Lung microvascular endothelial cell (primary cell): ENCODE measurements around the gene SDHC. TPM values are rescaled to one million over a fixed set of nuclear protein-coding genes. Genes with fewer than 3 reads are reported as not detected.
"Not testable (repeated sequence)": the region's sequence is repeated elsewhere in the genome, so short reads cannot be mapped to it uniquely, and the experiment has no call there.

Experiments used
- DNase-seq, 2 donors: peaks; one replicate each; pipeline versions ENCODE4 v3.0.0 to v3.0.0-alpha.2; 2010; ENCODE audit warnings: low read depth in 2 of 2
- total RNA-seq: library from RNA; depleted of rRNA; stranded (reverse); fragments of >200 nt; gene quantifications from 2 replicates; pipeline ENCODE4 v1.2.1, GENCODE V29; 2014

Gene SDHC
- total RNA-seq, 1 donor from 2014 or later: 13.3 TPM

DNA sequence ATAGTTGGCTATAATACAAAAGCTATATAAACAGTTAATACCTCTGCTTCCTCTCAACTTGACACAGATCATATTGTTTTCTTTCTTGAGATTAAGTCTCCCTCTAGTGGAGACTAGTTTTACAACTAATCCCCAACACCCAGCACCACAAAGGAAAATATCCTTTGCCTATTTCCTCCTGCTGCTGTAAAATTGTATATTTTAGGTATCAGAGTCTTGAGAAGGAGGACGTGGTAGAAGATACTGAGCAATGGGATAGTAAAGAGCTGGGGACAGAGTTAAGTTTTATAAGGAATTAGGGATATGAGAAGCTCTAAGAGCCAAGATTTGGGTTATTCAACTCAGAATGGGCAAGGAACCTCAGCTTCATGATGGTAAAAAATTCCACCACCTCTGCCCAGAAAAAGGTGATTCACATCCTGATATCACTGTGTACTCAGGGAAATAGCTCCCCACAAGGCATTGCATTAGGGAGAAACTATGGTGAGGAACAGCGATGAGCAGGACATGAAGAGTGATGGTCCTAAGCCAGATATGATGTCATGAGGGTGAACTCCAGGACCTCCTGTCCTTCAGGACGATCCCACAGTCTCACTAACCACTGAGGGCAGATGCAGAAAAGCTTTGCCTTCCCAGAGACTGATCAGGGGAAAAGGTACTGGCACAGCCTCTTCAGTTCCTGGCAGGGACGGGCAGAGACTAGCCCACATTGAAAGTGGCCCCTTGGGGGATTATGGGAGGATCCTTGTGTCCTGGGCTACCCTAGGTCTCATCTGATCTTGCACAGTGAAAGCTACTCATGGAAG, 68.2 kb downstream of the SDHC start:
- peak; percentile 82 to 83 for DNase-seq

DNA sequence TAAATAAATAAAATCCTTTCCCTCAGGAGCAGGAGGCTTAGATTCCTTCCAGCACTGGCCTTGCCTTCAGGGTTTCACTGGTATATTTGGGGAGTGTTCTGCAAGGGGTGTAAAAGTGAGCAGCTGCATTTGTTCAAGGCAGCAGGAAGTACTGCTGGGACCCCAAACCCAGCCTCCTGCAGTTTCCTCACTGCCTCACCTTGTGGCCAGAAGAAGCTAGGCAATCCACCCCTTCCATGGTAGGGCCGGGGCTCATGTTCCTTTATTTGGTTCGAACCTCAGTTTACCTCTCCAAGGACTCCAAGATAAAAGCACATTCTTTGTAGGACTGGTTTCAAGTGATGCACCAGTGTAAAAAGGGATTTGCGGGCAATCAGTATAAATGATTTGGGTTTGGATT, 74.5 kb downstream of the SDHC start:
- no peak for DNase-seq

DNA sequence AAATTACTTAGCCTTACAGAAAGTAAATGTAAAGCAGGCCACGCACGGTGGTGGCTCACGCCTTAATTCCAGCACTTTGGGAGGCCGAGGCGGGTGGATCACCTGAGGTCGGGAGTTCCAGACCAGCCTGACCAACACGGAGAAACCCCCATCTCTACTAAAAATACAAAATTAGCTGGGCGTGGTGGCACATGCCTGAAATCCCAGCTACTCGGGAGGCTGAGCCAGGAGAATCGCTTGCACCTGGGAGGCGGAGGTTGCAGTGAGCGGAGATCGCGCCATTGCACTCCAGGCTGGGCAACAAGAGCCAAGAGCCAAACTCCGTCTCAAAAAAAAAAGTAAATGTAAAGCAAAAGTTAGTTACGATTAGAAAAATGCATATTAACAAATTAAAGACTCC, 75.0 kb downstream of the SDHC start:
- not testable (repeated sequence) for DNase-seq

DNA sequence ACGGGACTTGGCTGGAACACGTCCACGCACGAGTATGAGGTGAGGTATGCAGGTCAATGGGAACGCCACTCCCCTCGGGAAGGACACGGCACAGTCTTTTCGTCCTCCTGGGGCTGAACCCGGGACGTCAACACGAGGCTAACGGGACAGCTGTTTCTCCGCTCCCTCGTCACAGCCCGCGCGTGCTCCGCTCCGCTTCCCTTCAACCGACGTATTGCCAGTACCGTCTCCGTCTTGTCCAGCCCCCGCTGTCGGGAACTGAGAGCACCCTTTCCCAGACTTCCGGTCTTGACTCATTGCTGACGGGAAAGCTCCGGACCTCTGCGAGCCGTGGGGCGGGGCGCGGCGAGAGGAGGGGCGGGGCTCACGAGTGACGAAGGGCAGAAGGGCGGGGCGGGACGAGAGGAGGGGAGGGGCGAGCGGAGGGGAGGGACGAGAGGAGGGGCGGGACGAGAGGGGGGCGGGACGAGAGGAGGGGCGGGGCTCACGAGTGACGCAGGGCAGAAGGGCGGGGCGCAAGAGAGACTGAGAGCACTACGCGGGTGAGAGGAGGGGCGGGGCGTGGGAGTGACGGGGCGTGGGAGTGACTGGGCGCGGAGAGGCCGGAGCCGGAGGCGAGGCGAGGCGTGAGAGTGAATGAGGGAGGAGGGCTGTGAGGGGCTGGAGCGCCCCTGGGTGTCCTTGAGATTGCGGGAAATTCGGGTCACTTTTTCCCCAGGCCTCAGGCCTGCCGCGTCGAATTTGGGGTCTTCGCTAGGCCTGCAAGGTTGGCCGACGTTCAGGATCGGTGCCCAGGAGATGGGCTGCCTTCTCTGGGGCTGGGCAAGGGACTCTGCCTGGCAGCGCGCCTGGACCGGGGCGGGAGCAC, 75.7 kb downstream of the SDHC start:
- DNase-seq: peak; percentile 97 to 99

DNA sequence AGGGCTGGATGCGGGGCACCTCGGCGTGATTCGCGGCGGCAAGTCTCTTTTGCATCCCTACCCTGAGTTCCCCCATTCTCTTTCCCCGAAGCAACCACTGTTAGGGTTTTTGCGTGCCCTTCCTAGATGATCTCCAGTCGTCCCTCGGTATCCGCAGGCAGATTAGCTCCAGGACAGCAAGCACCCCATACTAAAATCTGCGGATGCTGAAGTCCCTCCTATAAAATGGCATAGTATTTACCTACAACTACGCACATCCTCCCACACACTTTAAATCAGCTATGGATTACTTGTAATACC, 76.3 kb downstream of the SDHC start:
- no peak for DNase-seq

DNA sequence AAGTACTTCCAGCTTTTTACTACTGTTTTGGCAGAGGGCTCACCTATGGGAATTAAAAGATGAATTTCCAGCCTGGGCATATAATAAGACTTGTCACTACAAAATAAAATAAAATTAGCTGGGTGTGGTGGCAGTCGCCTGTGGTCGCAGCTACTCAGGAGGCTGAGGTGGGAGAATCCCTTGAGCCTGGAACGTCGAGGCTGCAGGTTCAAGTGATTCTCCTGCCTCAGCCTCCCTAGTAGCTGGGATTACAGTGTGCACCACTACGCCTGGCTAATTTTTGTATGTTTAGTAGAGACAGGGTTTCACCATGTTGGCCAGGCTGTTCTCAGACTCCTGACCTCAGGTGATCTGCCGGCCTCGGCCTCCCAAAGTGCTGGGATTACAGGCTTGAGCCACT, 77.0 kb downstream of the SDHC start:
- DNase-seq: not testable (repeated sequence)

DNA sequence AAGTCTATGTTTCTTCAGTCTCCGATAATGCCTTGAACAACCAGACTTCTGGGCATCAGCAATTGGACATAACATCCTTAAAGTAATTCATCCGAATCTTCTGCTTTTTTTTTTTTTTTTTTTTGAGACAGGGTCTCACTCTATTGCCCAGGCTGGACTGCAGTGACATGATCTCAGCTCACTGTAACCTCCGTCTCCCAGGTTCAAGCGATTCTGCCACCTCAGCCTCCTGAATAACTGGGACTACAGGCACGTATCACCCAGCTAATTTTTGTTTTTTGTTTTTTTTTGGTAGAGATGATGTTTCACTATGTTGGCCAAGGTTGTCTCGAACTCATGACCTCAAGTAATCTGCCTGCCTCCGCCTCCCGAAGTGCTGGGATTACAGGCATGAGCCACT, 77.4 kb downstream of the SDHC start:
- no peak for DNase-seq

DNA sequence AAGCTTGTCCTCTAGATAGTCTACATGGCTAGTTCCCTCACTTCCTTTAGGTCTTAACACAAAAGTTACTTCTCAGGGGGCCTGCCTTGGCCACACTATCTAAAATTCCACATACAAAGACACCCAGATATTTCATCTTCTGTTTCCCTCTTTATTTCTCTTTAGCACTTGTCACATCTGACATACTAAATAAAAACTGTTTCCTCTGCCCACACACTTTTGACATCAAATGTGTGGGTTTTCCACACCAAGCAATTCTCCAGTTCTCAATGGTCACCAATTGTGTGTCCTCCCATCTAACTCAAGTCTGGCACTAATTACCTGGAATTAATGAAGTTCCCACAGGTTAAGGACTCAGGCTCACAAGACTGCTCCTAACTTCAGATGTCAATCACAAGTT, 79.0 kb downstream of the SDHC start:
- no peak for DNase-seq

DNA sequence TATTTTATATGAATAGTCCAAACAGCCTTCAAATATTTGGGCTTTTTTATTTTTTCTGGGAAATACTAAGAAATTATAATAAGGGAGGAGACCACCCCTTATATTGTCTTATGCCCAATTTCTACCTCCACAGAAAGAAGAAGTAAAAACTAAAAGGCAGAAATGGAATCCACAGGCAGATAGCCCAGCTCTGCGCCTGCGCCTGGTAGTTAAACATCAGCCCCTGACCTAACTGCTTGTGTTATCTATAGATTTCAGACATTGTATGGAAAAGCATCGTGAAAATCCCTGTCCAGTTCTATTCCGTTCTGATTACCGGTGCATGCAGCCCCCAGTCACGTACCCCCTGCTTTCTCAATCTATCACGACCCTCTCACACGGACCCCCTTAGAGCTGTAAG, 82.9 kb downstream of the SDHC start:
- DNase-seq: not testable (repeated sequence)

DNA sequence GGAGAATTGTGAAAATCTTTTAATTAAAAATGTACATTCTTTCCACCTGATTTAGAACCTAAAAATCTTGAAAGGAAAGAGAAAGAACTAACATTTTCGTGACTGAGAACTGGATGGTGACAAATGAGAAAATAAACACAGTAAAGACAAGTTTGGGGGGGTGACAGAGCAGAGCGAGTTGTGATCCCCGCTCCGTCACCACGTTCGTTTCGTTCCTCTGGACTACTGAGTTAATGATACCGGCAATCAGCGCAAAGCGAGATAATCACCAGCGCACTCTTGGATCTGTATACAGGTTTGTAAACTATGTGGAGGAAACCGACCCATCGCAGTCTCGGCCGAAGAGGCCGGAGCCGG, 84.7 kb downstream of the SDHC start:
- no peak for DNase-seq

DNA sequence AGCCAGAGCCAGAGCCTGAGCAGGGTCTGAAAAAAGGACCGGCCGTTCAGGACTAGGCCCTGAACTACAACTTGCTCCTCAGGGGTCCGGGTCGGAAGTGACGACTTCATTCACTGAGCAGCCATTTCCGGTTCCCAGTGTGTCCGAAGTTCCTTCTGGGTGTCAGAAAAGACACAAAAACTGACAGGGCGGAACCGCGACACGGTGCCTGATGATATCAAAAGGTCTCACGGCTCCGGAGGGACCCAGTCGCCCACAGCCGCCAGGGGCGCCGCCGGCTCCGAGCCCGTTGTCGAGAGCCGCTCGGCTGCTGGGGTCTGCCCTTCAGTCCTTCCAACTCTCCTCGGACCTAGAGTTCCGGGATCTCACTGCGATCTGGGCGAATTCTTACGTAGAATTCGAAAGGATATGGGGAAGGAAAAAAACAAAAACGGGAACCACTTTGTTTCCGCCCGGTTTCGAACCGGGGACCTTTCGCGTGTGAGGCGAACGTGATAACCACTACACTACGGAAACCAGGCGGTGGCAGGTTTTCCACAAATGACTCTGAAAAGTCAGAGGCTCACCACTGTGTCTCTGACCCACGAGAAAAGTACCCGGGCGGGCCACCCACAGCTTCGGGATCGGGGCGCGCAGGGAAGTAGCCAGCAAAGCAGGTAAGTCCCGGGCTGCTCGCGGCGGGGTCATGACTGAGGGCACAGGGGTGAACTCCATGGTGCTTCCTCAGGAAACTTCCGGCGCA, 85.2 kb downstream of the SDHC start:
- DNase-seq: peak; percentile 88 to 89

DNA sequence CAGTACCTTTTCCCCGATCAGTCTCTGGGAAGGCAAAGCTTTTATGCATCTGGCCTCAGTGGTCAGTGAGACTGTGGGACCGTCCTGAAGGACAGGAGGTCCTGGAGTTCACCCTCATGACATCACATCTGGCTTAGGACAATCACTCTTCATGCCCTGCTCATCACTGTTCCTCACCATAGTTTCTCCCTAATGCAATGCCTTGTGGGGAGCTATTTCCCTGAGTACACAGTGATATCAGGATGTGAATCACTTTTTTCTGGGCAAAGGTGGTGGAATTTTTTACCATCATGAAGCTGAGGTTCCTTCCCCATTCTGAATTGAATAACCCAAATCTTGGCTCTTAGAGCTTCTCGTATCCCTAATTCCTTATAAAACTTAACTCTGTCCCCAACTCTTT, 88.3 kb downstream of the SDHC start:
- peak; percentile 19 to 21 for DNase-seq

DNA sequence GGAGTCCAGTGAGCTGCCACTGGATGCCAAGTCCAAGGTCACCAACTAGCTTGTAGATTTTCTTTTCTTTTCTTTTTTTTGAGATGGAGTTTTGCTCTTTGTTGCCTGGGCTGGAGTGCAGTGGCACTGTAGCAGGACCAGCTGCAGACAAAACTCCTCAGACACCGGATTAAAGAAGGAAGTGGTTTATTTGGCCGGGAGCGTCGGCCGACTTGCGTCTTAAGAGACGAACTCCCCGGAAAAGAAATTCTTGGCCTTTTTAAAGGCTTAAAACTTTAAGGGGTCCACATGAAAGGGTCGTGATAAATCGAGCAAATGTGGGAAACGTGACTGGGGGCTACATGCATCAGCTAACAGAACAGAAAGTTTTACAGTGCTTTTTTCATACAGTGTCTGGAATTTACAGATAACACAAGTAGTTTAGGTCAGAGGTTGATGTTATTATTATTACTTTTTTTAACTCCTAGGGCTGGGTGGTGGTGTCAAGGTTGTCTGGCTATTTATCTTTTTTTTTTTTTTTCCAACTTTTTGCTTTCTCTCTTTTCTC, 89.9 kb downstream of the SDHC start:
- DNase-seq: no peak

DNA sequence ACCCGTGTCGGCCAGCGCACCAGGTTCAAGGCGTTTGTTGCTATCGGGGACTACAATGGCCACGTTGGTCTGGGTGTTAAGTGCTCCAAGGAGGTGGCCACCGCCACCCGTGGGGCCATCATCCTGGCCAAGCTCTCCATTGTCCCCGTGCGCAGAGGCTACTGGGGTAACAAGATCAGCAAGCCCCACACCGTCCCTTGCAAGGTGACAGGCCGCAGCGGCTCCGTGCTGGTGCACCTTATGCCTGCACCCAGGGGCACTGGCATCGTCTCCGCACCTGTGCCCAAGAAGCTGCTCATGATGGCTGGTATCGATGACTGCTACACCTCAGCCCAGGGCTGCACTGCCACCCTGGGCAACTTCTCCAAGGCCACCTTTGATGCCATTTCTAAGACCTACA, 92.4 kb downstream of the SDHC start:
- not testable (repeated sequence) for DNase-seq

DNA sequence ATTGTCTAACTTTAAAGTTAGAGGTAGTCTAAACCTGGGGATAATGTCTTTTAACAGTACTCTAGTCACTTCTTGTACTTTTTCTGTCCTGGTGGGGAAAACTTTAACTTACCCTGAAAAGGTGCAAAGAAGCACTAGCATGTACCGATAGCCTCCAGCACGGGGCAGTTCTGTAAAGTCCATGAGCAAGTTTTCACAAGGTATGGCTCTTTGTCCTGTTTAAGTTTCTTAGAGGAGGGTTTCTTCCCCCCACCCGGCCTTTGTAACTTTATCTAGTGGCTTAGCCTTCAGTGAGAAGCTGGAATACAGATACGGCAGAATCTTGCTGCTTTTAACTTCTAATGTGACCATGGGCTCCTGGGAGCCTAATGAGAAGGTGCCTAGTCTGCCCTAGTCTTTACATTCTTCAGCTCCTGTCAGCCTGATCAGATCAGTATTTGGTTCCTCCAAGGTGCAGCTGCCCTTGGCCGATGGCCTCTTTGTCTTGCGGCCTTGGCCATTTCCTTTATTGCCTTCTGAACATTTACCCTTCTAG, 93.3 kb downstream of the SDHC start:
- DNase-seq: no peak

DNA sequence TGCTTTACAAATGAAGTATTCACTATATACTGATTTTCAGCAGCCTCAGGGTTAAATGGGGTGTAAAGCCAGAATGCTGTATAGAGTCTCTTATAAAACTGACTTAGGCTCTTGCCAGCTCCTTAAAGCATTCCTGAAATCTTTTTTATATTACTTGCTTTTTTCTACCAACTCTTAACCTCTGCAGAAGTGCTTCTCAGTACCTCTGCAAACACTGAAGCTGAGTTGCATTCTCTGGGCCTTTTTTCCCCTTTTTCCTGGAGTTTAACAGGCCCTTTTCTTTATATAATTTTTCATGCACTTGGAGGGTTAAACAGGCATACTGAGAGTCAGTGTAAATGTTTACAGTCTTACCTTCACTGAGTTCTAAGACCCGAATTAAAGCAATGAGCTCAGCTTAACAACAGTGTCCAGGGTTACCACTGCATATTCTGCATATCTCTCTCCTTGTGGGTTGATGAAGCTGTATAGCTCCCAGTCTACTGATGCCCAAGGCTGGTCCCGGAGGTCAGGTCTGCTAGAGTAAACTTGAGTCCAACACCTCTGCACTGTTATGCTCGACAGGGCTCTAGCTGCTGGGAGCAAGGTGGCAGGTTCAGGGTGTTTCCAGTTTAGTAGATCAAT, 94.4 kb downstream of the SDHC start:
- DNase-seq: no peak

DNA sequence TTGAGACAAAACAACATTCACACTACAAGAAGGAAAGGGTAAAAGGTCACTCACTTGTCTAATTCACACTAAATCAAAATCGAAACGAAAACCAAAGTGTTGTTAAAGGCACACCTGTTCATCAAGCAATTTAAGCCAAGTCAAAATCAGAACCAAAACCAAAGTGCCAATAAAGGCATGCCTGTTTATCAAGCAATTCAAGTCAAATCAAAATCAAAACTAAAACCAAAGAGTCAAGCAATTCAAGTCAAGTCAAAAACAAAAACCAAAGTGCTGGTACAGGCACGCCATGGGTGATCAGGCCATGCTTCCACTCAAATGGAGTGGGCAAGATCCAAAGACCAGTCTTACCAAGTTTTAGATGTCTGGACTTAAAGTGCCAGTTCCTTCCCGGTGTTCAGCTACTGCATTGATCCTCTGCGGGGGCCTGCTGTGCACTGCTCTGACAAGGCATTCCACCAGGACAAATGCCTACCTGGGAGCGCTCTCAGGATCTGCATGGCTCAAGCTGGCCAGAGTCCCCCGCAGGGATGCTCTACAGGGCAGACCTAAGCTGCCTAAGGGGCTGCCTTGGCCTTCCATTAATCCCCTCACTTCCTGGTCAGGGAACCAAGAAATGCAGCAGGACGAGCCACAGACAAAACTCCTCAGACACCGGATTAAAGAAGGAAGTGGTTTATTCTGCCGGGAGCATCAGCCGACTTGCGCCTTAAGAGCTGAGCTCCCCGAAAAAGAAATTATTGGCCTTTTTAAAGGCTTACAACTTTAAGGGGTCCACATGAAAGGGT, 95.9 kb downstream of the SDHC start:
- DNase-seq: not testable (repeated sequence)

DNA sequence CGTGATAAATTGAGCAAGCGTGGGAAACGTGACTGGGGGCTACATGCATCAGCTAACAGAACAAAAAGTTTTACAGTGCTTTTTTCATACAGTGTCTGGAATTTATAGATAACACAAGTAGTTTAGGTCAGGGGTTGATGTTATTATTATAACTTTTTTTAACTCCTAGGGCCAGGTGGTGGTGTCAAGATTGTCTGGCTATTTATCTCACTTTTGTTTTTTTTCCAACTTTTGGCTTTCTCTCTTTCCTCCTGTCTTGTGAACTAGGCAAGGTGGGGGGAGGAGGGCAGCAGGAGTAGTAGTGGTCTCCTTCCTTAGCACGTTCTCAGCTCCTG, 96.4 kb downstream of the SDHC start:
- DNase-seq: not testable (repeated sequence)
